Activated naive CD4-positive, alpha-beta T cell (primary cell): ENCODE measurements around the gene PBLD.

Experiments
- DNase-seq, 4 experiments: peaks; one replicate each; lab custom pipeline; 2025; lab: John Stamatoyannopoulos, UW

PBLD gene

DNA sequence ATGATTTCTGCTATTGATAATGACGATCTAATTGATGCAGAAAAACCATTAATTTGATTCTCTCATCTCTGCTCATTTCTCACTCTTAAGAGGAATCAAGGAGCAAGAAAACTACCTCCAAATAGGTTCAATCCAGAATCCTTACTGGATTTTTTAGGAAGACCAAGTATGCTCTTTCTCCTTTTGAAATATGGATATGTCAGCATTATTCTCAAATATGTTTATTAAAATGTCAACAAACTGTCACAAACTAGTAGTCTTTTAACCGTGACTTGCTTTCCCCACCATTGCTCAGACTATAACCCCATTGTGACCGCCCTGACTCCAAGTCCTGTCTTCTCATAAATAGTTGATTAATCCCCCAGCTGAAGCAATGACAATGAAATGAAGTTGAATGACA lies 99.7 kb downstream of the PBLD start:
- no peak for DNase-seq
